ENCODE results near the gene BMP6.
"Not testable (repeated sequence)": the region's sequence is repeated elsewhere in the genome, so short reads cannot be mapped to it uniquely, and the experiment has no call there.

BMP6 gene

GRCh38 chr6:7896465-7896987 is 170.6 kb downstream of the BMP6 start:
- peaks cover 73% of the 10 kb centered on the region for H3K36me3 ChIP-seq (ENCODE audit: insufficient read depth, low read length)
- H3K27me3 ChIP-seq (ENCODE audit: insufficient read depth, low read length): no peaks in the 10 kb centered on the region

GRCh38 chr6:7897461-7898192 is 171.7 kb downstream of the BMP6 start:
- Histone ChIP-seq H3K27me3 (ENCODE audit: insufficient read depth, low read length) (no peaks in the 10 kb centered on the region), H3K4me3 (ENCODE audit: low read length) (no peak overlapping the region), H3K36me3 (ENCODE audit: insufficient read depth, low read length) (peaks cover 73% of the 10 kb centered on the region), H2AFZ (ENCODE audit: low read depth, low read length) (no peak overlapping the region), H3K9me3 (ENCODE audit: low read length) (no peaks in the 10 kb centered on the region), H3K4me1 (ENCODE audit: insufficient read depth, low read length) (no peaks in the 10 kb centered on the region)

More at GRCh38 chr6:7896465-7896987, 170.6 kb downstream of the BMP6 start:
- H2AFZ ChIP-seq (ENCODE audit: low read depth, low read length): no peak overlapping the region
- no peaks in the 10 kb centered on the region for H3K4me1 ChIP-seq (ENCODE audit: insufficient read depth, low read length)
- no peaks in the 10 kb centered on the region for H3K9me3 ChIP-seq (ENCODE audit: low read length)
- H3K4me3 ChIP-seq (ENCODE audit: low read length): no peak overlapping the region

- peaks cover 73% of the 10 kb centered on the region for H3K36me3 ChIP-seq (ENCODE audit: insufficient read depth, low read length)
- H3K27me3 ChIP-seq (ENCODE audit: insufficient read depth, low read length); H3K4me3 ChIP-seq (ENCODE audit: low read length); H2AFZ ChIP-seq (ENCODE audit: low read depth, low read length); H3K9me3 ChIP-seq (ENCODE audit: low read length); H3K4me1 ChIP-seq (ENCODE audit: insufficient read depth, low read length): not testable (repeated sequence)
These were observed 172.3 kb downstream of the BMP6 start for GRCh38 chr6:7898193-7898586.

- H3K27me3 ChIP-seq (ENCODE audit: insufficient read depth, low read length): no peaks in the 10 kb centered on the region
- no peaks in the 10 kb centered on the region for H3K4me1 ChIP-seq (ENCODE audit: insufficient read depth, low read length)
These were observed 173.4 kb downstream of the BMP6 start for GRCh38 chr6:7899101-7899888.

GRCh38 chr6:7899889-7900213 is 174.0 kb downstream of the BMP6 start:
- Histone ChIP-seq H3K4me3 (ENCODE audit: low read length) (no peak overlapping the region), H3K27me3 (ENCODE audit: insufficient read depth, low read length) (no peaks in the 10 kb centered on the region), H2AFZ (ENCODE audit: low read depth, low read length) (no peak overlapping the region), H3K4me1 (ENCODE audit: insufficient read depth, low read length) (no peaks in the 10 kb centered on the region), H3K9me3 (ENCODE audit: low read length) (no peaks in the 10 kb centered on the region), H3K36me3 (ENCODE audit: insufficient read depth, low read length) (peaks cover 77% of the 10 kb centered on the region)

More at GRCh38 chr6:7899101-7899888, 173.4 kb downstream of the BMP6 start:
- H2AFZ ChIP-seq (ENCODE audit: low read depth, low read length): no peak overlapping the region
- H3K9me3 ChIP-seq (ENCODE audit: low read length): no peaks in the 10 kb centered on the region
- H3K4me3 ChIP-seq (ENCODE audit: low read length): no peak overlapping the region
- H3K36me3 ChIP-seq (ENCODE audit: insufficient read depth, low read length): peaks cover 76% of the 10 kb centered on the region

- H2AFZ ChIP-seq (ENCODE audit: low read depth, low read length): no peak overlapping the region
- H3K4me3 ChIP-seq (ENCODE audit: low read length): no peak overlapping the region
- H3K4me1 ChIP-seq (ENCODE audit: insufficient read depth, low read length): no peaks in the 10 kb centered on the region
- H3K36me3 ChIP-seq (ENCODE audit: insufficient read depth, low read length): peaks cover 69% of the 10 kb centered on the region
- no peaks in the 10 kb centered on the region for H3K27me3 ChIP-seq (ENCODE audit: insufficient read depth, low read length)
- H3K9me3 ChIP-seq (ENCODE audit: low read length): no peaks in the 10 kb centered on the region
These were observed 174.7 kb downstream of the BMP6 start for GRCh38 chr6:7900621-7901020.

GRCh38 chr6:7901056-7901455 is 175.2 kb downstream of the BMP6 start:
- no peaks in the 10 kb centered on the region for H3K27me3 ChIP-seq (ENCODE audit: insufficient read depth, low read length)
- H3K4me3 ChIP-seq (ENCODE audit: low read length): no peak overlapping the region
- no peaks in the 10 kb centered on the region for H3K9me3 ChIP-seq (ENCODE audit: low read length)
- H2AFZ ChIP-seq (ENCODE audit: low read depth, low read length): no peak overlapping the region
- no peaks in the 10 kb centered on the region for H3K4me1 ChIP-seq (ENCODE audit: insufficient read depth, low read length)
- H3K36me3 ChIP-seq (ENCODE audit: insufficient read depth, low read length): peaks cover 65% of the 10 kb centered on the region

GRCh38 chr6:7901780-7902179 is 175.9 kb downstream of the BMP6 start:
- H3K36me3 ChIP-seq (ENCODE audit: insufficient read depth, low read length): peaks cover 61% of the 10 kb centered on the region
- no peaks in the 10 kb centered on the region for H3K27me3 ChIP-seq (ENCODE audit: insufficient read depth, low read length)
- no peaks in the 10 kb centered on the region for H3K9me3 ChIP-seq (ENCODE audit: low read length)
- no peak overlapping the region for H2AFZ ChIP-seq (ENCODE audit: low read depth, low read length)
- no peaks in the 10 kb centered on the region for H3K4me1 ChIP-seq (ENCODE audit: insufficient read depth, low read length)
- no peak overlapping the region for H3K4me3 ChIP-seq (ENCODE audit: low read length)

- H3K4me3 ChIP-seq (ENCODE audit: low read length): no peak overlapping the region
- H2AFZ ChIP-seq (ENCODE audit: low read depth, low read length): no peak overlapping the region
- H3K36me3 ChIP-seq (ENCODE audit: insufficient read depth, low read length): peaks cover 61% of the 10 kb centered on the region
- H3K4me1 ChIP-seq (ENCODE audit: insufficient read depth, low read length): no peaks in the 10 kb centered on the region
- H3K9me3 ChIP-seq (ENCODE audit: low read length): no peaks in the 10 kb centered on the region
- no peaks in the 10 kb centered on the region for H3K27me3 ChIP-seq (ENCODE audit: insufficient read depth, low read length)
These were observed 176.3 kb downstream of the BMP6 start for GRCh38 chr6:7902221-7902620.

GRCh38 chr6:7902867-7903266 is 177.0 kb downstream of the BMP6 start:
- no peaks in the 10 kb centered on the region for H3K4me1 ChIP-seq (ENCODE audit: insufficient read depth, low read length)
- no peaks in the 10 kb centered on the region for H3K9me3 ChIP-seq (ENCODE audit: low read length)
- no peaks in the 10 kb centered on the region for H3K27me3 ChIP-seq (ENCODE audit: insufficient read depth, low read length)
- H2AFZ ChIP-seq (ENCODE audit: low read depth, low read length): no peak overlapping the region
- H3K4me3 ChIP-seq (ENCODE audit: low read length): no peak overlapping the region
- peaks cover 61% of the 10 kb centered on the region for H3K36me3 ChIP-seq (ENCODE audit: insufficient read depth, low read length)

- H3K36me3 ChIP-seq (ENCODE audit: insufficient read depth, low read length): peaks cover 57% of the 10 kb centered on the region
- no peaks in the 10 kb centered on the region for H3K9me3 ChIP-seq (ENCODE audit: low read length)
- no peaks in the 10 kb centered on the region for H3K4me1 ChIP-seq (ENCODE audit: insufficient read depth, low read length)
- no peak overlapping the region for H2AFZ ChIP-seq (ENCODE audit: low read depth, low read length)
- no peak overlapping the region for H3K4me3 ChIP-seq (ENCODE audit: low read length)
- no peaks in the 10 kb centered on the region for H3K27me3 ChIP-seq (ENCODE audit: insufficient read depth, low read length)
These were observed 177.8 kb downstream of the BMP6 start for GRCh38 chr6:7903673-7904072.

- no peak overlapping the region for H2AFZ ChIP-seq (ENCODE audit: low read depth, low read length)
- peaks cover 6% of the 10 kb centered on the region for H3K4me1 ChIP-seq (ENCODE audit: insufficient read depth, low read length)
- H3K27me3 ChIP-seq (ENCODE audit: insufficient read depth, low read length): no peaks in the 10 kb centered on the region
- H3K36me3 ChIP-seq (ENCODE audit: insufficient read depth, low read length): peaks cover 47% of the 10 kb centered on the region
- no peak overlapping the region for H3K4me3 ChIP-seq (ENCODE audit: low read length)
- no peaks in the 10 kb centered on the region for H3K9me3 ChIP-seq (ENCODE audit: low read length)
These were observed 178.9 kb downstream of the BMP6 start for GRCh38 chr6:7904654-7905319.

GRCh38 chr6:7905416-7905815 is 179.5 kb downstream of the BMP6 start:
- Histone ChIP-seq H3K9me3 (ENCODE audit: low read length) (no peaks in the 10 kb centered on the region), H3K27me3 (ENCODE audit: insufficient read depth, low read length) (no peaks in the 10 kb centered on the region), H3K4me1 (ENCODE audit: insufficient read depth, low read length) (peaks cover 6% of the 10 kb centered on the region), H3K36me3 (ENCODE audit: insufficient read depth, low read length) (peaks cover 42% of the 10 kb centered on the region), H3K4me3 (ENCODE audit: low read length) (no peak overlapping the region), H2AFZ (ENCODE audit: low read depth, low read length) (no peak overlapping the region)

Measured in neuron (in vitro differentiated cells).